ENCODE measurements around the gene RFTN2.

Gene RFTN2

GRCh38 chr2:197547163-197547900 lies 128.1 kb downstream of the RFTN2 start:
- DNase-seq (ENCODE audit: low spot score), result no peak

- no peak for DNase-seq (ENCODE audit: low spot score)
Observed at GRCh38 chr2:197543206-197543605, 132.2 kb downstream of the RFTN2 start.

- no peak for DNase-seq (ENCODE audit: low spot score)
Observed at GRCh38 chr2:197539734-197540133, 135.7 kb downstream of the RFTN2 start.

- DNase-seq (ENCODE audit: low spot score), result no peak
Observed at GRCh38 chr2:197538412-197538811, 137.0 kb downstream of the RFTN2 start.

Measured in kidney capillary endothelial cell (primary cell).